ENCODE data around the gene PPFIA1.
A peak's percentile ranks its signal among the peaks of the same experiment; 100 is the strongest.

Gene PPFIA1

DNA sequence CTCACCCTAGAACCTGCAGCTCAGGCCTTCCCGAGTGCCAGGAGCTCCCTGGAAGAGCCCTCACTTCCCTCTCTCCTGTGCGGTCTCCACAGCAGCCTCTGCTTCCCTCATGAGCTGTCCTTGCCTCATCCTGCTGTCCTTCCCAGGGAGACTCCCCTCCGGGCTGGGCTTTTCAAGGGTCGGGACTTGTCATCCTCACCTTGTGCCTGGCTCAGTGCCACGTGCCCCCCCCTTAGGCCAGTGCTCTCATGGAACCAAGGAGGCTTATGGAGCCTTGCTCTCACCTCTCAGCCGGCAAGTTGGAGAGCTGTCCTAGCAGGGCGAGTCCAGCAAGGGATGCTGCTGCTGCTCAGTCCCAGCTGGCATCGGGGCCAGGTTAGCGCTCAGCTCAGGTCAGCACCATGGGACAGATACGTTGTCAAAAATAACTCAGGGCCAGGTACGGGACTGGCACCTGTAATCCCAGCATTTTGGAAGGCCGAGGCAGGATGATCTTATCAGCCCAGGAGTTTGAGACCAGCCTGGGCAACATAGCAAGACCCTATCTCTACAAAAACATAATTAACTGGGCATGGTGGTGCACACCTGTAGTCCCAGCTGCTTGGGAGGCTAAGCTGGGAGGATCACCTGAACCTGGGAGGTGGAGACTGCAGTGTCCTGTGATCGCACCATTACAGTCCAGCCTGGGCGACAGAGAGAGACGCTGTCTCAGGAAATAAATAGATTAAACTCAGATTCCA lies 141.4 kb downstream of the PPFIA1 start:
- DNase-seq (ENCODE audit: low read depth in 2 of 2, low spot score in 1 of 2): no peak

DNA sequence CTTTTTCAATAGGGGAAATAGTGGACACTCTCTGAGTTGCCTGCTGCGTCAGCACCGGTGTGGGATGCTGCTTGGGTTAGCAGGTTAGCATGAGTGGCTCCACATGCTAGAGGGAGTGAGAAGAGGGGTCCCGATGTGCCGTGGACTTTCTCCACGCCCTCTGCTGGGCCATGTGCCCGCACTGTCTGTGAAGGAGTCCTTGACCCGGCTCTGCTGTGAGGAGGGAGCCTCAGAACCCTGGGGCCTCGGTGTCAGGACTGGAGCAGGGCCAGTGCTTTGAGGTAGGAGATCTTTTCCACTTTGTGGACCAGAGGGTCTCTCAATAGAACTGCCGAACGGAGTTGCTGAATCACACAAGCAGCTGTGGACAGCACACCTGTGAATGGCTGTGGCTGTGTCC lies 142.7 kb downstream of the PPFIA1 start:
- DNase-seq (ENCODE audit: low read depth in 2 of 2, low spot score in 1 of 2): no peak

- no peak for DNase-seq (ENCODE audit: low read depth in 2 of 2, low spot score in 1 of 2)
These were observed 144.0 kb downstream of the PPFIA1 start for GRCh38 chr11:70414341-70415100.

DNA sequence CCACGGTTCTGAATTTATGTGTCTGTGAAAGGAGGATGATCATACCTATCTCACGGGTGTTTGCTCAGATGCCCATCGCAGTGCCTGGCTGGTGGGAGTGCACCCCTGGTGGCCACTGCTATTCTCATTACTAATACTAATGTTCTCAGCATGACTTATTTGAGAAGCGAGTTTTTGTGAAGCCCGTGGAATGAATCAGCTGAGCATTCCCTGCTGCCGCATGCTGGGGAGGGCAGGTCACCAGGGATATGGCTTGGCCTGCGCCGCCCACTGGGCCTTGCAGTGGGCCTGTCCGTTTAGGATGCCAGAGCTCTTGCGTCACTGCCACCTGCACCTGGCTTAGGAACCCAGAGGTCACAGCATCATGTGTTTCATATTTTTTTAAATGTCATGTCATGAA lies 144.7 kb downstream of the PPFIA1 start:
- DNase-seq (ENCODE audit: low read depth in 2 of 2, low spot score in 1 of 2): no peak

GRCh38 chr11:70415642-70416395 lies 145.3 kb downstream of the PPFIA1 start:
- DNase-seq (ENCODE audit: low read depth in 2 of 2, low spot score in 1 of 2): no peak

DNA sequence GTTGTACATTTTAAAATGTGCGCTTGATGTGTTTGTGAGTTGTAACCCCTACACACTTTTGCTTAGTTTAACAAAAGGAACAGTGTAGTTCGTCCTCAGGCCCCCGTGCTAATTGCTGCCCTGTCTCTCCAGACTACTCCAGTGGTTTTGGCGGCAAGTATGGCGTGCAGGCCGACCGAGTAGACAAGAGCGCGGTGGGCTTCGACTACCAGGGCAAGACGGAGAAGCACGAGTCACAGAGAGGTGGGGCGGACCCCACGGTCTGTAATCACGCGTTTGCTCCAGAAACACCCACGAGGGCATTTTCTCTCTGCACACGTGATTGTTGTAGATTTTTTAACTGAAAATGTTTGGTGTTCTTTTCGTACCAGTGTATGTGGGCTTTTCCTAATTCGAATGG lies 146.4 kb downstream of the PPFIA1 start:
- no peak for DNase-seq (ENCODE audit: low read depth in 2 of 2, low spot score in 1 of 2)

GRCh38 chr11:70418130-70418529 lies 147.6 kb downstream of the PPFIA1 start:
- DNase-seq (ENCODE audit: low read depth in 2 of 2, low spot score in 1 of 2): no peak

GRCh38 chr11:70419307-70420007 lies 149.0 kb downstream of the PPFIA1 start:
- no peak for DNase-seq (ENCODE audit: low read depth in 2 of 2, low spot score in 1 of 2)

DNA sequence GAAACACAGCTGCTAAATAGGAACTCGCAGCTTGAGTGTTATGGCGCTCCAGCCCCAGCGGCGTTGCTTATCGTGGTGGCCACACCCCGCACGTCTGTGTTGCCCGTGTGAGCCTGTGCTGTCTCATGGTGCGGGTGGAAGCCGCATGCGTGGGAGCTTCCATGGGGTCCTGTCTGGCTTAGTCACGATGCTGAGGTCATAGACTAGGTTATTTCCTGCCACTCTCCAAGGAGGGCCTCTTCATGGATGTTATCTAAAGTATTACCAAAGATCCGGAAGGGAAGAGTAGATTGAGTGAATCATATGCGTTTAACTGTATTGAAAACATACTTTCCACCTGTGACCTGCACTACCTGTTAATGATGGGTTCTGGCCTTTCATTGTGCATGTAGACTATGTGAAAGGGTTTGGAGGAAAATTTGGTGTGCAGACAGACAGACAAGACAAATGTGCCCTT lies 149.5 kb downstream of the PPFIA1 start:
- no peak for DNase-seq (ENCODE audit: low read depth in 2 of 2, low spot score in 1 of 2)

- DNase-seq (ENCODE audit: low read depth in 2 of 2, low spot score in 1 of 2): no peak
These were observed 150.0 kb downstream of the PPFIA1 start for GRCh38 chr11:70420496-70420895.

DNA sequence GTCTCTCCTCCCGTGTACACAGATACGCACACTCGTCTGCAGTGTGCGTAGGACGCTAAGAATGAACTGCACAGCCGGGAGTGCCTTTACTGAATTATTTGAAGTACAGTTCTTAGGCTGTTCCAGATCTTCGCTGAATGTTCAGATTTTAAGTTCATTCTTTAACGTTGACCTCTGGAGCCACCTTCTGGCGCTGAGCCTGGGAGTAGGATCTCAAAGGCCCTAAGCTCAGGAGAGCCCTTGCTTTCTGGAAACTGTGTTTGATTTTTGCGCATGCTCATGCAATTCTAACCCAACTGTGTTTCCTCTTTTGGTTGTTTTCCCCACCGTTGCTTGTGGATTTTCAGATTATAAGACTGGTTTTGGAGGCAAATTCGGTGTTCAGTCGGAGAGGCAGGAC lies 150.6 kb downstream of the PPFIA1 start:
- DNase-seq (ENCODE audit: low read depth in 2 of 2, low spot score in 1 of 2): no peak

GRCh38 chr11:70422692-70423522 lies 152.4 kb downstream of the PPFIA1 start:
- DNase-seq (ENCODE audit: low read depth in 2 of 2, low spot score in 1 of 2): no peak

DNA sequence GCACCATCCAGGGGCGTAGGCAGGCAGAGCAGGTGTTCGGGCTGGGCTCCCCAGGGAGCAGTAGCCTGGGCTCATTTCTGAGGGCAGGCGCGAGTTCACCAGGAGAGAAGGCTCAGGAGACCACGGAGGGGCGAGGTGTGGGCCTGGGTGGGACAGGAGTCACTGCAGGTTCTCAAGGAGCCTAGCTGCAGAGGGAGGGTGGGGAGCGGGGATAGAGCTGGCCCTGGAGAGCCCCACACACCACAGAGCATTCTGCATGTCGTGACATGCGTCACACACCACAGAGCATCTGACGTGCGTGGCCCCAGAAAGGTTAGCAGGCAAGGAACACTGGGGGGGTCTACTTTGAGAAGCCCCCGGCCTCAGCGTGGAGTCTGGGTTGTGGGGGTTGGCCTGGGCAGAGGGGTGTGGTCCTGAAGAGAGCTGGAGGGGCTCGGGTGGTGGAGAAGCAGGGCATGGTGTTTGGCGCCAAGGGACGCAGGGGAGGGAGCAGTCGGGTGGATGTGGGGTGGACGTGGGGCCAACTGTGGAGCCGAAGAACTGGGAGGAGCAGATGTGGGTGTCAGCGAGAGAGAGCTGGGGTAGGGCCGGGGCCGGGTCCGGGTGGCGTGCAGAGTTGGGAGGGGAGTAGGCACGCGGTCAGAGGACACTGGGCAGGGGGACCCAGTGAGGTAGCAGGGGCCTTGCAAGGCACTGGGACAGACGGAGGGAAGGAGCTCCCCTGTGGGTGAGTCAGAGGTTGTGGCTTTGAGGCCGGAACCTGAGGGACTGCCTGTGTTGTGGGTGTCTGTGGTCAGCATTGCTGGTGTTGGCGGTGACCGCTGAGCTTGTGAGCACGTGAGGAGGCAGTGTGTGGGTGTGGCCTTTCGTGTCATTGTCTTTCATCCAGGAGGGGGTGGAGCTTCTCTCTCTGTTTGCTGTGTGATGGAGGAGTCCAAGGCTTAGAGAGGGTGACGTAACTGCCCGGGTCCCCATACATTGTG lies 153.3 kb downstream of the PPFIA1 start:
- peak; percentile 13 to 14 for DNase-seq (ENCODE audit: low read depth in 2 of 2, low spot score in 1 of 2)

- DNase-seq (ENCODE audit: low read depth in 2 of 2, low spot score in 1 of 2): no peak
These were observed 154.4 kb downstream of the PPFIA1 start for GRCh38 chr11:70424765-70425344.

GRCh38 chr11:70427436-70427835 lies 156.9 kb downstream of the PPFIA1 start:
- DNase-seq (ENCODE audit: low read depth in 2 of 2, low spot score in 1 of 2): no peak

GRCh38 chr11:70428701-70429427 lies 158.4 kb downstream of the PPFIA1 start:
- no peak for DNase-seq (ENCODE audit: low read depth in 2 of 2, low spot score in 1 of 2)

DNA sequence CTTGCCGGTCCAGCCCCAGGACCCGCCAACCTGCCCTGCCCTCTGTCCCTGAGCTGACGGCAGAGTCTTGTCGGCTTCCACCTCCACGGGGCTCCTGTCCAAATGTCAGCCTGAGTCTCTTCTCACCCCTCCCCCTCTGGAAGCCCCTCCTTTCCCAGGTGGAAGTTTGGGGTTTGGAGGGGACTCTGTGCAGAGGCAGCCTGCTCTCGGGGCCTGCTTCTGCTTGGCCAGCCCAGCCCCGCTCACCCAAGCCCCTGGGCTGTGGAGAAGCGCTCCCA lies 158.9 kb downstream of the PPFIA1 start:
- no peak for DNase-seq (ENCODE audit: low read depth in 2 of 2, low spot score in 1 of 2)
